GM18526 (cell line): Measurements from ENCODE around the gene SLC6A7.

Source experiments
- POLR2A ChIP-seq: IDR thresholded peaks from 3 replicates; pipeline ENCODE4 v1.6.1; 2011; ENCODE audit not compliant: insufficient read length; ENCODE audit errors: extremely low read depth

SLC6A7 gene

DNA sequence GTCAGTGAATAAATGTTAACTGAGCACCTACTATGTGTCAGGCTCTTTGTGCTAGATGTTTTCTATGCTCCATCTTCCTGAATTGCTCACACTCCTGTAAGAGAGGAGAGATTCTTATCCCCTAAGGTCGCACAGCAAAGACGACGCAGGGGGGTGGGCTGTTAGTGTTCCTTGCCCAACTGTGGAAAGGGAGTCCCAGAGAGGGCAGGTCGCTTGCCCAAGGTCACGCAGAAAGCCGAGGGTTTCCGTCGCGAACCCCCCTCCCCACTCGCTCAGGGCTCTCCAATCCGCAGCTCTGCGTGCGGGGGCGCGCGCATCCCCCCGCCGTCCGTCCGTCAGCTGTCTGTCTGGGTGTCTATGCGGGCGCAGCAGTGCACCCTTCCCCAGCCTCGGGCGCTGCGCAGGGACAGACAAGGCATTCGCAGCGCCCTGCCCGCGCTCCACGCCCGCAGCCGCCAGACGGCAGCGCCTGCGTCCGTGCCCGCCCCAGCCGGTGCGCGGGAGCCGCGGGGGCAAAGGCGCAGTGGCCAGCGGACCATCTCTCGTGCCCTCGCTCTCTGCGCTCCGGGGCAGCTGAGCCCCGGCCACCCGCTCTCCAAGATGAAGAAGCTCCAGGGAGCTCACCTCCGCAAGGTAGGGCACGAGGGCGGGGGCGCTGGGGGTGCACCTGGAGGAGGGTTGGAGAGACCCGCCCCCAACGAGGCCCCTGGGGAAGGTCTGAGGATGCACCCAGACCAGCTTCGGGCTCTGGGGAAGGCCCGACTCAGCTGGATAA, at the start of gene SLC6A7:
TSS of gene SLC6A7 (plus strand) at position 335 of the 775 bp plus-strand sequence. CDS start at position 601, 266 bp downstream.
- TF ChIP-seq POLR2A, result no peak

DNA sequence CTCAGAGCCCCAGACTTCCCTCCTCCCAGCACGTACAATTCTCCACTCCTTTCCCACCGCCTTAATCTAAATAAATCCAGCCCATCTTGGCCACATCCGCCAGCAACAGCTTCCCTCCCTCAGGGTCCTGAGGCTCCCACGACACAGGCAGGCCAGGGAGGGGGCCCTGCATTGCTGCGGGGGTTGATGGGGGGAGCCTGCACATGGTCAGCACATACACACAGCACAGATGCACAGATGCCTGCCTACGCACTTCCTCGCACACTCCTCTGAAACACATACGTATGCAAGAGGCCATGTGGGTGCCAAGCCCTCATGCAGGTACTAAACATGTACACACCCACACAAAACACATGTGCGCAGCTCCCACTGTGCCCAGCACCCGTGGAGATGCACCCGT, 49.0 kb upstream of the SLC6A7 start:
- no peak for TF ChIP-seq POLR2A

DNA sequence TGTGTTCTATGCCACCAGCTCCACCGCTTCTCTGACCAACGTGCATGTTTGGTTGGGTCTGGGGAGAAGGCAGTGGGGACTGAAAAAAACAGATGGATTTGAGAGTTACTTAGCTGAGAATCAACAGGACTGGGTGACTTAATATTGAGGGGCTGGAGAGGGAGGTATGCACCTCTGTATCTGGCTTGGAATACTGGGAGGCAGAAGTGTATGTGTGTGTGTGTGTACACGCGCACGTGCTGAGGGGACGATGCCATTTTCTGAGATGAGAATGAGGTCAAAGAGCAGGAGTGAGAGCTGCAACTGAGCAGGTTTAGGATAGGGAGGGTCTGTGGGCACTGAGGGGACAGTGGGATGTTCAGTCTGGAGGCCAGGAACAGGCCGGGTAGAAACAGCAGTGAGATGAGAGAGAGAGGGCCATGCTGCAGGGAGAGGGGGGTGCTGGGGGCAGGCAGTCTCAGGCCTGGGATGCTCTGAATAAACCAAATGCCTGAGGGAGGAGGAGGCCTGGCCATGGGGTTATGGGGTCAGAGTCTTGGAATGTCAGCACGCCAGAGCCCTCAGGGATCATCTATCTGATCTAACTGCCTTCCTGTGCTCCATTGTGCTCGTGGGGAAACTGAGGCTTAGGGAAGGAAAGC, 48.2 kb upstream of the SLC6A7 start:
- no peak for TF ChIP-seq POLR2A

DNA sequence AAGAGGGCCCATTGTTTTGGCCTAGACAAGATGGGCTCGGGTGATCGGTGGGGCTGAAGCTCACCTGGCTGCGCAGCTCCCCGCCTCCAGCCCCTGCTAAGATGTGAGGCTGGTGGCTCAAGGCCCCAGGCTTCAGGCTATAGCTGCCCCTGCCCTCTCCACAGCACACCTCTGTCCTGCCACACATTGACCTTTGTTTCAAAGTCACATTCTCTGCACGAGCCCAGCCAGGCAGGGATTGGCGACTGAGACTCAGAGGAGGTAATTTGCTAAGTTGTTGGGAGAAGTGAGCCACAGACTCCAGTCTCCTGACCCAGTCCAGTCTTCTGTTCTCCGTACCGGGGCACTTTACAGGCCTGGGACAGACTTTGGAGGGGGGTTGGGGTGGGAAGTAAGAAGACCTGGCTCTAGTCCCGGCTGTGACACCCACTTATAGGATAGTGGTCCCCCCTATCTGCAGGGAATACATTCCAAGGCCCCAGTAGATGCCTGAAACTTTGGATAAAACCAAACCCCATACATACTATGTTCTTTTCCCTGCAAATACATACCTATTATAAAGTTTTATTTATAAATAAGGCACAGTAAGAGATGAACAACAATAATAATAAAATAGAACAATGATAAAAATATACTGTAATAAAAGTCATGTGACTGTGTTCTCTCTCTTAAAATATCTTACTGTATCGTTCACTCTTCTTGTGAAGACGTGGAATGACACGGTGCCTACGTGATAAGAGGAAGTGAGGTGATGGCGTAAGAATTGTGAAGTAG, 47.5 kb upstream of the SLC6A7 start:
- no peak for TF ChIP-seq POLR2A

DNA sequence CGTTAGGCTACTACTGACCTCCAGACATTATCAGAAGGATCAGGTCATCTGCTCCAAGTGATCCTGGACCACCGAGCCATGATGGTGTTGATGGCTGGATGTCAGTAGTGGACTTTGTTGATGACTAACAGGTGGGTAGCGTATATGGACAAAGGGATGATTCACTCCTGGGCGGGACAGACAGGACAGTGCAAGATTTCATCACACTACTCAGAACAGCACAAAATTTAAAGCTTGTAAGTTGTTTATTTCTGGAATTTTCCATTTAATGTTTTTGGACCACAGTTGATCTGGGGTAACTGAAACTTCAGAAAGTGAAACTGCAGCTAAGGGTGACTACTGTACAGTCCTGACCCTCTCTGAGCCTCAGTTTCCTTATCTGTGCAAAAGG, 46.9 kb upstream of the SLC6A7 start:
- TF ChIP-seq POLR2A, result no peak

DNA sequence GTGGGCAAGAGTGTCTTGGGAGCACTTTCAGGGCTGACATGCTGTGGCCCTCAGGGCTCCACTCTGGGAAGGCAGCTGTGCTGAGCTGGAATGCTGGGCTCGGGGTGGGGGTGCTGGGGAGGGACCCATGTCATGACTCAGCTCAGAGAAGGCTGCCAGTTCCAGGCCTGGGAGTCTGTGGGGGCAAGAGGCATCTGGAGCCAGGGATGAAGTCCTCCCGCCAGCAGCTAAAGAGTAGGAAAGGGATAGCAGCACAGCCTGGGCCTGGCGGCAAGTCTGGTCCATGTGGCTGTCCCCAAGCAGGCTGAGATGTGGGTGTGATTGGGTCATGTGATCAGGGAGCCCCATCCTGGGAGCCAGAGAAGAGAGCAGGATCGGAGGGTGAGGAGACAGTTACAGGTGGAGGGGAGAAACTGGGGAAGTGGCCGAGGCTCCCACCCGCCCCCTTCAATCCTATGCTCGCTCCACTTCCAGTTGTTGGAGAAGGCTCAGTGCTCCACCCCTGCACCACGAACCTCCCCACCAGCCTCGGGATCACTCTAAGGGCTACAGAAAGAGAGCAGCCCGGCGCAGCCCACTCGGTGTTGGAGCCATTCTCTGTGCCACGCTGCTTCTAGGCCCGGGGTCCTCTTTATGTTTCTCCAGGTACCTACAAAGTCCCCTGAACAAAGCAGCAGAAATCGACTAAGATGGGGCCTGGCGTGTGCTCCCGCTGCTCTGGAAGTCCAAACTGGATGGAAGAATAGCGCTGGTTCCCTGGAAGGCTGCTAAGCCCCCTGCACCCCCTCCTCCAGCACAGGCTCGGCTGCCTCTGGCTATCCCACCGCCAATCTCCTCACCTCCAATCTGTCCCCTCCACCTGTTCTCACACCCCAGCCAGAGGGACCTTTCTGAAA, 46.3 kb upstream of the SLC6A7 start:
- TF ChIP-seq POLR2A, result no peak

DNA sequence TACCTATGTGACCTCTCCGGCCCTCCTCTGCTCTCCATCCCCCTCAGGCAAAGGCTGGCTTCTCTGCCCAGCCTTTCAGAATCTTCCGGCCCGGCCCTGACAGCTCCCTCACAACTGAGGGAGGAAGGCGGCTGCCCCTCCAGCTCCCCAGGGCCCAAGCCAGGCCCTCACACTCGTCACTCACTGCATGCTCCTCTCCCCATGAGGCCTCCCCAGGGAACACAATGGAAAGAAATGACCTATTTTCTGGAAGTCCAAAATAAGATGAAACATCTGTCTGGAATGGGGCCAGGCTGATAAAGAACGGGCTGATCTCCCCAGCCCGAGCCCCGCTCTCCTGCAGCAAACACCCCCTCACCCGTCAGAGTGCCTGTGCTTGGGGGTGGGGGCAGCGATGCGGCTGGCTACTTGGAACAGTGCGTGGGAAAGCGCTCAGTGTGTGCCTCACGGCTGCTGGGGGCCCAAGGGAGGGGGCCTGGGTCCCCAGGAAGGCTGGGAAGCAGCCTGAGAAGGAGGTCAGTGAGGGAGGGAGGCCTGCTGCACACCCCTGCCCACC, 45.5 kb upstream of the SLC6A7 start:
- TF ChIP-seq POLR2A, result no peak

DNA sequence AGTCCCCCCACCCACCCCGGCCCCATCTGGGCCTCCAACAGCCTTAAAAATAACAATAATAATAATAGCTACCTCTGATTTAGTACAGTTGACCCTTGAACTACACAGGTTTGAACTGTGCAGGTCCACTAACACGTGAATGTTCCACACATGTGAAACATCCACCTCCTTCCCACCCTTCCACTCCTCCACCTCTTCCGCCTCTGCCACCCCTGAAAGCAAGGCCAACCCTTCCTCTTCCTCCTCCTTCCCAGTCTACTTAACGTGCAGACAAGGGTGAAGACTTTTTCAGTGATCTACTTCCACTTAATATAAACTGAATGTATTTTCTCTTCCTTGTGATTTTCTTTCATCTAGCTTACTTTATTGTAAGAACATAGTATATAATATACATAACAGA, 45.0 kb upstream of the SLC6A7 start:
- TF ChIP-seq POLR2A, result no peak

DNA sequence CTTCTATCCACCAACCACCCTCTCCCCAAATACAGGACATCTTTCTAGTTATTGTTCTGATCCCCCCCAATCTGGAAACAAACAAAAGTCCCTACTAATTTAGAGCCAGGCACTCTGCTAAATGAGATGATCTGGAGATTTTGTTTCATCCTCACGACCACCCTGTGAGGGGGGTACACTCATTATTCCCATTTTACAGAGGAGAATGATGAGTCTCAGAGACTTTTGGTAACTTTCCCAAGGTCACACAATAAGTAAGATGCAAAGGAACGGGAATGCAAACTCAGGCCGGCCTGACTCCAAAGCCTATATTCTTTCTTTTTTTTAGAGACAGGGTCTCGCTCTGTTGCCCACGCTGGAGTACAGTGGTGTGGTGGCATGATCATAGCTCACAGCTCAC, 43.6 kb upstream of the SLC6A7 start:
- no peak for TF ChIP-seq POLR2A

DNA sequence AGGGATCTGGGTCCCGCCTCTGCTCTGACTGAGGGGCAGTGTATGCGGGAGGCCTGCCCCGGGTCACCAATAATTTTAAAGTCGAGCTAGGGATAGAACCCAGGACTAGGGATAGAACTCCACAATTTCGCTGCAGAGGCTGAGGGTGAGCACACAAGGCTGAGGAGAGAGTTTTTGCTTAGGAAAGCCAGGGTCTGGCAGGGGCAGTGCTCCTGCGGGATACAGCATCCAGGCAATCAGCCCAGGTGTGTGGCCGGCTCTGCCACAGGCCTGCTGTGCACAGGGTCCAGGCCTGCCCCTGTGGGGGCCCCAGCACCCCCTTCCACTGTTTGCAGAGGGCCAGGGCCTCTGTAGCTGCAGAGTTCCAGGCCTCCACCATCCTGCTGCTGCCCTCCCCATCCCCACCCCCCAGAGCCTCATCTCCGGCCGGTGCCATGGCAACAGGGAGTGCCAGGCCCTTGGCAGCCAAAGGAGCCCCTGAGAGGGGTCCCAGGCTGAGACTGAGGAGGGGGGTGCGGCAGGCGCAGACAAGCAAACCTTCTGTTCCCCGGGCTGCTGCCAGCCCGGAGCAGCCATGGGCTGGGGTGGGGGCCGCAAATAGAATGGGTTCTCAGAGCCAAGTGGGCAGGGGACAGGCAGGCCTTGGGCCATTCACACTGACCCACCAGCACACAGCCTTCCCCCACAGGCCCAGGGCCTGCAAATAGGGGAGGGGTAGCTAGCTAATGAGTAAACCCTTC, 42.8 kb upstream of the SLC6A7 start:
- no peak for TF ChIP-seq POLR2A

DNA sequence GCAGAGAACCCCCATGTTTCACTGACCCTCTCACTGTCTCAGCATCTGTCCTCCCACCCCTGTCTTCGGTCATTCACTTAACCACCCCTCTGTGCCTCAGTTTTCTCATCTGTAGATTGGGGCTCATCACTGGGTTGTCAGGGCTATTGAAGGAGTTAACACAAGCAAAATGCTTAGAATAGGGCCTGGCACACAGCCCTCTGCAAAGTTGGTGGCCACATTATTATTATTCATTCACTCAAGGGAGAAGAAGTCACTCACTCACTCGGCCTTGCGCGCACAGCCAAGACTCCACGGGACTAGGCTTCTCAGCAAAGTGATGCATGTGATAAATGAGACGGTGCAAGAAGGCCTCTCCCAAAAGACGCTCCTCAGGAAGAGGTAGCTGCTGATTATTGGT, 42.2 kb upstream of the SLC6A7 start:
- TF ChIP-seq POLR2A, result no peak

DNA sequence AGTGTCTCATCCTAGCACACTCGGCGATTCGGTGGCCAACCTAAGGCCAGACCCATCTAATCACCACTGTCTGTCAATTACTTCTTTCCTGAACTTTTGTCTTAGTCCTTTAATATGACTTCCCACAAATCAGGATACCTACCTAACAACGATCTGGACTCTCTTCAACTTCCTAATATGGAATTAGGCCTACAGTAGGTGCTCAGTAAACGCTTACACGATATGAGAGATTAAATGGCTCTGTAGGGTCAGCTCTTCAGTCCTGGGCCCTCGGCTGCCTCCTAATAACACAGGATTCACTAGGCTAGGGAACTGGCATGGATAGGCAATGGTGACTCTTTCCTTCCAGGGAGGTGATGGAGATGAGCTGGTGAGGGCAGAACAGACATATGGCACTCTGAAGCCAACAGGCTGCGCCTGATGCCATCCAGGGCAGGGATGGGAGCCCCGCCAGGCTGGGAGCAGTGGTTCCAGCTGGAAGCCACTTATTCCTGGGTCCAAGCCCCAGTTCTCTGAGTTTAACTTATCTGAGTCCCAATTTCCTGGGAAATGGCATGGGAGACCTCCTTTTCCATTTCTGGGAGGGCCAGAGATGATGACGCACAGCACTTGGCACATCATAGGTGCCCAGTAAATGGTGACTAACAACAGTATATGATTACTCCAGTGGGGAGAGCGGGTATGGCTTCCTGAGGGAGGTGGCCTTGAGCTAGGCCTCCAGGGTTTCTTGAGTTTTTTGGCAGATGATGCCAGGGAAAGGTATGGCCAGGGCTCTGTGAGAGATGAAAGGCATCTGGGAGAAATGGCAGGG, 41.5 kb upstream of the SLC6A7 start:
- TF ChIP-seq POLR2A, result no peak

DNA sequence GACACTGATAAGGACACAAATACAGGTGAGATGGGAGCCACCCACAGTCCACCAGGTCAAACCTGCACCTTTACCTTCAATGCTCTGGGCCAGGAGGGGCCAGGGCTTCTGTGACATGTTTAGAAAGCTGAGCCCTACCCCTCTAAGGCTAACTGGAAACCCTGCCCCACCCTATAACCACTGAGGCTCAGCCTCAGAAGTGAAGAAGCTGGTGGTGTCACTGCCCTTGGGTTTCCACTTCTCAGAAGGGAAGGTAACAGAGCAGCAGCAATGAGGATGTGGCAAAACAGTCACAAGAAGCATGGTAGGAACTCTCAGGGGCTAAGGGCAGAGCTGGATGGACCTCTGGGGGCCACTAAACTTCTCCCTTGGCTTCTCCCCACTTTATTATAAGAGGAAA, 40.2 kb upstream of the SLC6A7 start:
- TF ChIP-seq POLR2A, result no peak

DNA sequence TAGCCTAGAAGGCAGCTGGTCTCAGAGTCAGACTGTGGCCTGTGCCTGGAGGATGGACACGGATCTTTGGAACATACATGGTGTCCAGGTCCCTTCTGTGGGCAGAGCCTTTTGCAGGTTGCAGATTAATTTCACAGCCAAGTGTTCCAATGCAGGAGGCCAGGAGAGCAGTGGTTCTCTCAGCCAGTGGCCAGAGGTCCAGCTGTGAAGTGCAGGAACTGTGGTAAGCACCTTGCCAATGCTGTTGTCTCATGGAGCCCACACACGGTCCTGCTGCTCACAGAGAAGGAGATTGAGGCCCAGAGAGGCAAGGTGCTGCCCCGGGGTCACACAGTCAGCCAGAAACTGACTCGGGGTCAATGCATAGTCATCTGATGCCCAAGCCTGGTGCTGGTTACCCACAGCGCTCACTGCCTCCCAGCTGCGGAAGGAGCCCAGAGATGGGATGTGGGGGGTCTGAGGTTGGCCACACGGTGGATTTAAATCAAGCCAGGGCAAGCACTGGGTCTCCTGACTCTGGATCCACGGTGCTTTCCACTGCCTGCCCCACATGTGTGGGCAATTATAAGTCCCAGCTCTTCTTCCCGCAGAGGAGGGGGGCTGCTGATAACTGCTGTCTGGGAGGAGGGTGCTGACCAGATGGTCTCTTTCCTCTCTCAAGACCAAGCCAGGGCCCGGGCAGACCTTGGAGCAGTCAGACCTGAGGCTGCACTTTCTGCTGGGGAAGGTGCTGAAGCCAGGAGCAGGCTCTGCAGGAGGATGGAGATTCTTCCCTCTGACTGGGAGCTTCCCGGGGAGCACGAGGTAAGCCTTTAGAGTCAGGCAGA, 37.0 kb upstream of the SLC6A7 start:
- TF ChIP-seq POLR2A, result no peak
